H1 (cell line): ENCODE measurements around the gene ZMYM4. TPM values are rescaled to one million over a fixed set of nuclear protein-coding genes. Genes with fewer than 3 reads are reported as not detected.

Experiments
- CTCF ChIA-PET: fragments of 300-600 bp; sonication (Branson Sonifier 250); formaldehyde crosslinking; loops from one replicate; lab custom pipeline; 2021; ENCODE audit not compliant: partially characterized antibody; lab: Charles Lee
- POLR2A ChIA-PET: fragments of 300-600 bp; sonication (Branson Sonifier 250); formaldehyde crosslinking; loops from one replicate; lab custom pipeline; 2021; ENCODE audit warnings: inconsistent platforms; ENCODE audit not compliant: partially characterized antibody; lab: Charles Lee
- DNase-seq, 2 experiments: peaks; one replicate each; pipeline versions ENCODE4 v3.0.0 to v3.0.0-alpha.2; 2010 to 2022; ENCODE audit warnings: low spot score in 2 of 2, low read depth in 1 of 2, mixed read lengths in 1 of 2
- FAIRE-seq: peaks from 2 replicates; lab custom pipeline; 2011; peaks lifted over from hg19 to GRCh38; lab: Jason Lieb, UNC
- H2AFZ ChIP-seq: 2 replicates; pipeline ENCODE4 v1.8.1; 2012; ENCODE audit warnings: low read length, inconsistent platforms
- H2AK5ac ChIP-seq: 2 replicates; pipeline ENCODE4 v1.6.1; 2013; ENCODE audit warnings: low read depth, low read length
- H2BK120ac ChIP-seq: replicated peaks from 2 replicates; pipeline ENCODE3; 2013; ENCODE audit warnings: low read depth, low read length, inconsistent platforms
- H2BK12ac ChIP-seq: 2 replicates; pipeline ENCODE4 v1.6.1; 2013; ENCODE audit warnings: low read depth, low read length
- H2BK15ac ChIP-seq: 2 replicates; pipeline ENCODE4 v1.6.1; 2013; ENCODE audit warnings: low read length
- H2BK20ac ChIP-seq: 2 replicates; pipeline ENCODE4 v1.6.1; 2013; ENCODE audit warnings: low read length
- H2BK5ac ChIP-seq: 2 replicates; pipeline ENCODE4 v1.6.1; 2013; ENCODE audit warnings: low read depth, low read length
- H3K14ac ChIP-seq: 2 replicates; pipeline ENCODE4 v1.6.1; 2013; ENCODE audit warnings: inconsistent platforms; ENCODE audit not compliant: insufficient read length
- H3K18ac ChIP-seq: 2 replicates; pipeline ENCODE4 v1.6.1; 2013; ENCODE audit warnings: low read length; ENCODE audit errors: extremely low read depth
- H3K23ac ChIP-seq: 2 replicates; pipeline ENCODE4 v1.6.1; 2013; ENCODE audit warnings: inconsistent platforms; ENCODE audit not compliant: insufficient read length
- H3K23me2 ChIP-seq: 2 replicates; pipeline ENCODE4 v1.6.1; 2013; ENCODE audit warnings: low read depth, low read length
- H3K27ac ChIP-seq: 2 replicates; pipeline ENCODE4 v1.6.1; 2011; ENCODE audit warnings: low read depth, low read length, inconsistent platforms
- H3K27me3 ChIP-seq, 4 experiments: replicated peaks in 1 of 4; 1 replicate in 1 of 4; 2 replicates in 3 of 4; pipeline versions ENCODE4 v1.6.1 to v1.8.1; 2011 to 2013; ENCODE audit warnings: low read length in 3 of 4, mild to moderate bottlenecking in 3 of 4, inconsistent platforms in 2 of 4, mixed read lengths in 2 of 4, moderate library complexity in 1 of 4; ENCODE audit not compliant: control insufficient read depth in 3 of 4, insufficient read depth in 3 of 4; ENCODE audit errors: extremely low read depth in 1 of 4
- H3K36me3 ChIP-seq, 4 experiments: 2 replicates each; pipeline versions ENCODE4 v1.6.1 to v1.8.1; 2011 to 2013; ENCODE audit warnings: mild to moderate bottlenecking in 4 of 4, low read length in 3 of 4, moderate library complexity in 2 of 4, control low read depth in 1 of 4, inconsistent platforms in 1 of 4; ENCODE audit not compliant: insufficient read depth in 4 of 4, control insufficient read depth in 2 of 4
- H3K4ac ChIP-seq: replicated peaks from 2 replicates; pipeline ENCODE3; 2013; ENCODE audit warnings: low read length, low read depth, mixed read lengths, inconsistent platforms; ENCODE audit not compliant: insufficient read length
- H3K4me1 ChIP-seq, 4 experiments: replicated peaks in 1 of 4; 1 replicate in 1 of 4; 2 replicates in 3 of 4; pipeline versions ENCODE4 v1.6.1 to v1.8.1; 2011 to 2013; ENCODE audit warnings: low read length in 3 of 4, inconsistent platforms in 2 of 4, mixed read lengths in 1 of 4; ENCODE audit not compliant: insufficient read depth in 4 of 4, control insufficient read depth in 3 of 4
- H3K4me2 ChIP-seq, 2 experiments: 2 replicates each; pipeline versions ENCODE4 v1.6.1 to v1.8.1; 2011 to 2013; ENCODE audit warnings: low read depth in 2 of 2, low read length in 2 of 2, control low read depth in 1 of 2, inconsistent platforms in 1 of 2, mild to moderate bottlenecking in 1 of 2; ENCODE audit not compliant: insufficient read depth in 1 of 2
- H3K4me3 ChIP-seq, 4 experiments: fragments of 200-600, 300-600 bp in 1 of 4; sonication (generic), shearing (Covaris generic), sonication (Bioruptor Twin) in 1 of 4; 2 replicates each; pipeline versions ENCODE4 v1.5.1 to v1.8.1; 2011 to 2016; ENCODE audit warnings: low read length in 4 of 4, low read depth in 3 of 4, control low read depth in 2 of 4, inconsistent platforms in 2 of 4, mild to moderate bottlenecking in 2 of 4, mixed read lengths in 1 of 4, moderate library complexity in 1 of 4; ENCODE audit not compliant: insufficient read depth in 2 of 4; ENCODE audit errors: extremely low read depth in 1 of 4
- H3K56ac ChIP-seq: replicated peaks from 2 replicates; pipeline ENCODE3; 2013; ENCODE audit warnings: low read depth, mild to moderate bottlenecking, mixed read lengths, low read length, inconsistent platforms; ENCODE audit not compliant: insufficient read length
- H3K79me1 ChIP-seq: 2 replicates; pipeline ENCODE4 v1.6.1; 2013; ENCODE audit warnings: low read depth, low read length, control low read depth
- H3K79me2 ChIP-seq, 2 experiments: 2 replicates each; pipeline versions ENCODE4 v1.6.1 to v1.8.1; 2012 to 2013; ENCODE audit warnings: low read length in 2 of 2, mild to moderate bottlenecking in 2 of 2, inconsistent platforms in 1 of 2; ENCODE audit not compliant: insufficient read depth in 2 of 2, control insufficient read depth in 1 of 2
- H3K9ac ChIP-seq, 4 experiments: replicated peaks in 1 of 4; 1 replicate in 1 of 4; 2 replicates in 3 of 4; pipeline versions ENCODE4 v1.6.1 to v1.8.1; 2011 to 2013; ENCODE audit warnings: low read depth in 3 of 4, low read length in 3 of 4, control low read depth in 2 of 4, mild to moderate bottlenecking in 2 of 4, moderate library complexity in 2 of 4, inconsistent platforms in 1 of 4; ENCODE audit errors: extremely low read depth in 1 of 4
- H3K9me3 ChIP-seq, 2 experiments: 2 replicates each; pipeline versions ENCODE4 v1.6.1 to v1.8.1; 2012 to 2013; ENCODE audit warnings: mild to moderate bottlenecking in 2 of 2, moderate library complexity in 2 of 2, control low read depth in 1 of 2, inconsistent platforms in 1 of 2, low read depth in 1 of 2, low read length in 1 of 2, mixed read lengths in 1 of 2; ENCODE audit not compliant: insufficient read depth in 2 of 2
- H4K20me1 ChIP-seq, 2 experiments: replicated peaks in 1 of 2; 2 replicates each; pipeline versions ENCODE3 to v1.8.1; 2011 to 2013; ENCODE audit warnings: inconsistent platforms in 2 of 2, low read length in 2 of 2, mild to moderate bottlenecking in 1 of 2; ENCODE audit not compliant: insufficient read depth in 2 of 2, control insufficient read depth in 1 of 2
- H4K5ac ChIP-seq: 2 replicates; pipeline ENCODE4 v1.6.1; 2013; ENCODE audit warnings: low read length, low read depth, mixed read lengths, inconsistent platforms; ENCODE audit not compliant: insufficient read length
- H4K8ac ChIP-seq: 2 replicates; pipeline ENCODE4 v1.8.0; 2013; ENCODE audit warnings: mild to moderate bottlenecking, moderate library complexity, low read length, inconsistent platforms; ENCODE audit not compliant: insufficient read depth; ENCODE audit errors: extremely low read depth
- H4K91ac ChIP-seq: replicated peaks from 2 replicates; pipeline ENCODE3; 2013; ENCODE audit warnings: low read length, mixed read lengths, inconsistent platforms; ENCODE audit not compliant: insufficient read length
- ASH2L ChIP-seq: fragments of 200-600, 300-600 bp; sonication (generic); IDR thresholded peaks from one replicate; pipeline ENCODE4 v1.7.1; 2017; ENCODE audit warnings: low read length
- BACH1 ChIP-seq: IDR thresholded peaks from 2 replicates; pipeline ENCODE4 v1.6.1; 2012; ENCODE audit warnings: low read length, improper control_type of control experiment
- BRCA1 ChIP-seq: IDR thresholded peaks from 2 replicates; pipeline ENCODE4 v1.6.1; 2012; ENCODE audit warnings: low read depth, low read length, improper control_type of control experiment
- CTBP2 ChIP-seq: IDR thresholded peaks from 2 replicates; pipeline ENCODE4 v1.7.0; 2011; ENCODE audit warnings: borderline replicate concordance, mild to moderate bottlenecking, moderate library complexity, mixed read lengths, low read length; ENCODE audit not compliant: insufficient read depth, insufficient read length
- EGR1 ChIP-seq: IDR thresholded peaks from 2 replicates; pipeline ENCODE4 v1.6.1; 2011; ENCODE audit warnings: low read depth, low read length, borderline replicate concordance
- FOSL1 ChIP-seq: IDR thresholded peaks from 2 replicates; pipeline ENCODE4 v1.6.1; 2011; ENCODE audit warnings: mild to moderate bottlenecking, low read depth, low read length, moderate library complexity; ENCODE audit not compliant: insufficient read depth
- JUND ChIP-seq: IDR thresholded peaks from 2 replicates; pipeline ENCODE4 v1.6.1; 2011; ENCODE audit warnings: mild to moderate bottlenecking, improper control_type of control experiment, low read length
- MAX ChIP-seq: IDR thresholded peaks from 2 replicates; pipeline ENCODE4 v1.6.1; 2012; ENCODE audit warnings: inconsistent platforms
- POLR2AphosphoS5 ChIP-seq: IDR thresholded peaks from 2 replicates; pipeline ENCODE4 v1.6.1; 2011; ENCODE audit warnings: low read depth, low read length
- SAP30 ChIP-seq: fragments of 300-600 bp; sonication (generic); IDR thresholded peaks from 2 replicates; pipeline ENCODE4 v1.7.1; 2012; ENCODE audit warnings: low read length, moderate library complexity, mild to moderate bottlenecking, inconsistent platforms; ENCODE audit not compliant: insufficient read depth, insufficient replicate concordance
- SIN3A ChIP-seq, 2 experiments: IDR thresholded peaks in 1 of 2; conservative IDR thresholded peaks in 1 of 2; 2 replicates each; pipeline ENCODE4 v1.6.1; 2011 to 2012; ENCODE audit warnings: low read length in 2 of 2, improper control_type of control experiment in 1 of 2, low read depth in 1 of 2, mild to moderate bottlenecking in 1 of 2
- SIRT6 ChIP-seq: IDR thresholded peaks from one replicate; pipeline ENCODE4 v1.7.1; 2012; ENCODE audit warnings: low read length, inconsistent platforms
- SP1 ChIP-seq: IDR thresholded peaks from 2 replicates; pipeline ENCODE4 v1.6.1; 2011; ENCODE audit warnings: low read depth, low read length
- WGBS, 2 experiments: shearing (Covaris generic) in 1 of 2; methylation state at CpG; one replicate each; pipeline versions ENCODE4 v1.1.6 to v1.1.7; 2013 to 2015; ENCODE audit warnings: low lambda C conversion rate in 2 of 2, mixed read lengths in 2 of 2, inconsistent platforms in 1 of 2, low coverage in 1 of 2, missing lambda C conversion rate in 1 of 2; ENCODE audit not compliant: insufficient replicate concordance in 2 of 2, insufficient coverage in 1 of 2, insufficient read length in 1 of 2; ENCODE audit errors: extremely low coverage in 1 of 2, missing lambda C conversion rate in 1 of 2; 5-methylcytosine and 5-hydroxymethylcytosine counted together
- polyA plus RNA-seq, 7 experiments: library from polyadenylated mRNA; depleted of rRNA in 3 of 7; stranded (reverse) in 5 of 7; unstranded in 2 of 7; fragments of >200 nt in 5 of 7; fragments of 200-250 nt in 2 of 7; gene quantifications; 1 replicate in 5 of 7; 2 replicates in 1 of 7; 4 replicates in 1 of 7; pipeline versions ENCODE4 v1.2.1 to v1.2.3, GENCODE V29; 2011 to 2013; ENCODE audit warnings: missing spikeins in 2 of 7, mixed read lengths in 2 of 7
- total RNA-seq: library from RNA; stranded (reverse); fragmentation: NEBNext Ultra II Directional; extraction: Animal tissue kit (Norgen Biotek cat#: 25700); gene quantifications from 2 replicates; pipeline ENCODE4 v1.2.1, GENCODE V29; 2021

Gene ZMYM4
- total and polyA plus RNA-seq, 2 of the 8 experiments (the other 6 are each of a cell fraction or from before 2014, with no cell fraction given): 16.7 to 81.3 TPM

DNA sequence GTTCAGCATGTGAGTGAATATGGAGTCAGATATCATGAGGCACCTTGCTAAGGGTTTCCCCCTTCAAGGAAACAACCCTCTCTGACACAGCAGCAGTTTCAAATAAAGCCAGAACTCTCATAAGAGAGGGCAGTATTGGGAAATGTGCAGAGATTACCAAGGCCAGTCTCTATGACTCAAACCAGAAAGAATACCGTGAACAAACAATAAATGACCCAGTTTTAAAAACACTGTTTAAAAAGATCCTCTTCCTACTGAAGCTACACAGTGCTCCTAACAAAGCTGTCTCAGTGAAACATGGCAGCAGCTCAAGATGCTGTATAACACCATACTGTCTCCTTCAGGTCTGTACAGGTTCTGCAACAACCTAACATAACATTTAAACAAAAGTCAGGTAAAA lies 186.1 kb downstream of the ZMYM4 start:
- no peak overlapping the region for H2BK20ac ChIP-seq
- ChIA-PET POLR2A (interaction anchor here (0.6 kb wide), 1 partner anchor 118 kb away, joined by 3 read pairs; no protein-coding TSS in a partner anchor), CTCF (interaction anchor here (0.6 to 11.1 kb wide), 14 partner anchors 9 to 588 kb away, joined by 3 to 134 read pairs (median 4); partner anchors contain the start of genes KIAA0319L and NCDN)
- H3K23me2 ChIP-seq: no peaks in the 10 kb centered on the region
- no peak overlapping the region for H3K9ac ChIP-seq
- no peak overlapping the region for H3K4me2 ChIP-seq
- H4K5ac ChIP-seq: no peak overlapping the region
- no peak overlapping the region for H2BK15ac ChIP-seq
- 100% methylated on average over 1 of the region's 1 CpG; no CpG with 5 or more reads in 1 of the 2 experiments for WGBS, 2 experiments
- H3K14ac ChIP-seq: no peak overlapping the region
- no peak overlapping the region for H3K27ac ChIP-seq
- no peak overlapping the region for H3K56ac ChIP-seq
- H3K36me3 ChIP-seq: peaks cover 7 to 31% (median 23%) of the 10 kb centered on the region in 4 experiments; a peak in 7 of 8 replicates
- no peak overlapping the region for H2AK5ac ChIP-seq
- no peak overlapping the region for H2AFZ ChIP-seq
- no peaks in the 10 kb centered on the region for H3K9me3 ChIP-seq
- H3K4me3 ChIP-seq: no peak overlapping the region
- H3K4ac ChIP-seq: no peak overlapping the region
- H2BK5ac ChIP-seq: no peak overlapping the region
- no peaks in the 10 kb centered on the region for H3K4me1 ChIP-seq
- H3K18ac ChIP-seq: no peak overlapping the region
- no peak for FAIRE-seq
- no peak for DNase-seq
- H2BK12ac ChIP-seq: no peak overlapping the region
- no peak overlapping the region for H4K91ac ChIP-seq
- no peak overlapping the region for H3K23ac ChIP-seq
- no peaks in the 10 kb centered on the region for H3K79me2 ChIP-seq
- H4K8ac ChIP-seq: no peak overlapping the region
- no peak overlapping the region for H2BK120ac ChIP-seq
- no peaks in the 10 kb centered on the region for H3K79me1 ChIP-seq
- no peaks in the 10 kb centered on the region for H3K27me3 ChIP-seq
- H4K20me1 ChIP-seq: no peaks in the 10 kb centered on the region
- TF ChIP-seq ASH2L: no peak
- no peak for TF ChIP-seq BRCA1
- no peak for TF ChIP-seq JUND
- no peak for TF ChIP-seq MAX
- TF ChIP-seq BACH1: no peak
- no peak for TF ChIP-seq SIN3A (conservative IDR thresholded peaks at IDR 0.05 in 1 of 2, IDR thresholded peaks at IDR 0.05 in 1 of 2; ENCODE audit: low read depth in 1 of 2, low read length in 2 of 2)
- no peak for TF ChIP-seq FOSL1
- TF ChIP-seq POLR2AphosphoS5: no peak
- no peak for TF ChIP-seq SIRT6
- TF ChIP-seq CTBP2: no peak
- no peak for TF ChIP-seq EGR1
- no peak for TF ChIP-seq SP1
- no peak for TF ChIP-seq SAP30
